HEK293 (cell line): ENCODE measurements around the gene SWI5.

Experiments
- SP2 ChIP-seq: fragments of 450-650 bp; formaldehyde crosslinking; IDR thresholded peaks from 2 replicates; pipeline ENCODE4 v1.5.1; 2016; ENCODE audit warnings: missing biosample characterization, missing genetic modification characterization
- ZNF274 ChIP-seq, 2 experiments: fragments of 200-500 bp in 1 of 2; fragments of 450-650 bp in 1 of 2; sonication (Bioruptor generic) in 1 of 2; formaldehyde crosslinking in 1 of 2; IDR thresholded peaks; 2 replicates each; pipeline versions ENCODE4 v1.5.1 to v1.6.1; 2014 to 2016; ENCODE audit warnings: borderline replicate concordance in 1 of 2, inconsistent platforms in 1 of 2, low read length in 1 of 2, missing biosample characterization in 1 of 2, missing genetic modification characterization in 1 of 2
- ZNF560 ChIP-seq: fragments of 450-650 bp; formaldehyde crosslinking; IDR thresholded peaks from 2 replicates; pipeline ENCODE4 v1.5.1; 2017; ENCODE audit warnings: missing biosample characterization, missing genetic modification characterization, borderline replicate concordance
- ZNF747 ChIP-seq: fragments of 450-650 bp; formaldehyde crosslinking; IDR thresholded peaks from 2 replicates; pipeline ENCODE4 v1.5.1; 2016; ENCODE audit warnings: missing biosample characterization, missing genetic modification characterization
- ZSCAN30 ChIP-seq: fragments of 450-650 bp; IDR thresholded peaks from 2 replicates; pipeline ENCODE4 v1.5.1; 2018; ENCODE audit warnings: missing biosample characterization, mild to moderate bottlenecking, missing genetic modification characterization, moderate library complexity
- TF ChIP-seq, protein P1 (sequence below): fragments of 450-650 bp; formaldehyde crosslinking; IDR thresholded peaks from 2 replicates; pipeline ENCODE4 v1.5.1; 2016; ENCODE audit warnings: missing biosample characterization, missing genetic modification characterization

DNA sequence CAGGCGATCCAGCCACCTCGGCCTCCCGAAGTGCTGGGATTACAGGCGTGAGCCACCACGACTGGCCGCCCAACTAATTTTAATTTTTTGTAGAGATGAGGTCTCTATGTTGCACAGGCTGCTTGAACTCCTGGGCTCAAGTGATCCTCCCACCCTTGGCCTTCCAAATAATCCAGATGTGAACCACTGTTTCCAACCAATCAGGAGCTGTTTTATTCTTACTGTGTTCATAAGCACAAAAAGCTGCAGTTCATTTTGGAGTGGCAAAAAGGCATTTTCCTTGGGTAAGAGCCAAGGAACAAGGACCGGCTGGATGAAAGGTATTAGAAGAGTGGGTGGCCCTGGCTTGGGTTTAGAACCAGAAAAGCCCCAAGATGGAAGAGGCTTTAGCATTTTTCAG, 59.1 kb downstream of the SWI5 start:
- TF ChIP-seq ZNF747 (tag by site-specific recombination) = no peak
- no peak for TF ChIP-seq ZNF274 (IDR thresholded peaks at IDR 0.05; ENCODE audit: low read length)
- TF ChIP-seq ZNF274 (tag by site-specific recombination; IDR thresholded peaks at IDR 0.05; ENCODE audit: borderline replicate concordance) = no peak
- TF ChIP-seq, protein P1, sequence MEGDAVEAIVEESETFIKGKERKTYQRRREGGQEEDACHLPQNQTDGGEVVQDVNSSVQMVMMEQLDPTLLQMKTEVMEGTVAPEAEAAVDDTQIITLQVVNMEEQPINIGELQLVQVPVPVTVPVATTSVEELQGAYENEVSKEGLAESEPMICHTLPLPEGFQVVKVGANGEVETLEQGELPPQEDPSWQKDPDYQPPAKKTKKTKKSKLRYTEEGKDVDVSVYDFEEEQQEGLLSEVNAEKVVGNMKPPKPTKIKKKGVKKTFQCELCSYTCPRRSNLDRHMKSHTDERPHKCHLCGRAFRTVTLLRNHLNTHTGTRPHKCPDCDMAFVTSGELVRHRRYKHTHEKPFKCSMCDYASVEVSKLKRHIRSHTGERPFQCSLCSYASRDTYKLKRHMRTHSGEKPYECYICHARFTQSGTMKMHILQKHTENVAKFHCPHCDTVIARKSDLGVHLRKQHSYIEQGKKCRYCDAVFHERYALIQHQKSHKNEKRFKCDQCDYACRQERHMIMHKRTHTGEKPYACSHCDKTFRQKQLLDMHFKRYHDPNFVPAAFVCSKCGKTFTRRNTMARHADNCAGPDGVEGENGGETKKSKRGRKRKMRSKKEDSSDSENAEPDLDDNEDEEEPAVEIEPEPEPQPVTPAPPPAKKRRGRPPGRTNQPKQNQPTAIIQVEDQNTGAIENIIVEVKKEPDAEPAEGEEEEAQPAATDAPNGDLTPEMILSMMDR (tag by site-specific recombination) = no peak
- no peak for TF ChIP-seq ZSCAN30 (tag by site-specific recombination)
- no peak for TF ChIP-seq SP2 (tag by site-specific recombination)
- no peak for TF ChIP-seq ZNF560 (tag by site-specific recombination)
